ENCODE measurements around the gene ST3GAL3.

- TF ChIP-seq CTCF (IDR thresholded peaks at IDR 0.05) (no peak), POLR2AphosphoS5 (IDR thresholded peaks at IDR 0.05; ENCODE audit: low read depth, low read length) (no peak), SIN3A (IDR thresholded peaks at IDR 0.05; ENCODE audit: borderline replicate concordance, insufficient read depth, low read depth, low read length) (no peak), REST (IDR thresholded peaks at IDR 0.05; ENCODE audit: insufficient read depth in 1 of 2, low read depth in 2 of 2, low read length in 1 of 2) (no peak)
Measured at GRCh38 chr1:43979261-43979527, 271.9 kb downstream of the ST3GAL3 start.
